Measurements from ENCODE around the gene INTS4.

DNA sequence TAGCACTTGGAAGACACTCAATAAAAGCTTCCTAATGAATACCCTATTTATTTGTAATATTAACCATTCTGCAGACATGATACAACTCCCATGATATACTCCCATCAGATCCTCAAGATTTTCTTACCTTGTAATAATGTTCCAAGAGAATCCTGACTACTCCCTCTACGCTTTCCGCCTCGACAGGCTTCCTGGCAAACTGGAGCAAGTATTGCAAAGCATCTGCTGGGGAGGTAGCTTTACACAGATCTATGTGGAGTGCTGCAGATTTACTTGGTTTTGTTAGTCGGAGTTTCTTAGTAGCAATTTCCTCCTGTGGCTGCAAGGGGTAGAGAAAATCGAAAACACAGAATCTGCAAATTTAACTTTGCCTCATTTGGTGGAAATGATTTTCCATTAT lies 3.5 kb downstream of the INTS4 start:
- no peak for TF ChIP-seq POLR2A (IDR thresholded peaks at IDR 0.05)
- TF ChIP-seq, protein P1, sequence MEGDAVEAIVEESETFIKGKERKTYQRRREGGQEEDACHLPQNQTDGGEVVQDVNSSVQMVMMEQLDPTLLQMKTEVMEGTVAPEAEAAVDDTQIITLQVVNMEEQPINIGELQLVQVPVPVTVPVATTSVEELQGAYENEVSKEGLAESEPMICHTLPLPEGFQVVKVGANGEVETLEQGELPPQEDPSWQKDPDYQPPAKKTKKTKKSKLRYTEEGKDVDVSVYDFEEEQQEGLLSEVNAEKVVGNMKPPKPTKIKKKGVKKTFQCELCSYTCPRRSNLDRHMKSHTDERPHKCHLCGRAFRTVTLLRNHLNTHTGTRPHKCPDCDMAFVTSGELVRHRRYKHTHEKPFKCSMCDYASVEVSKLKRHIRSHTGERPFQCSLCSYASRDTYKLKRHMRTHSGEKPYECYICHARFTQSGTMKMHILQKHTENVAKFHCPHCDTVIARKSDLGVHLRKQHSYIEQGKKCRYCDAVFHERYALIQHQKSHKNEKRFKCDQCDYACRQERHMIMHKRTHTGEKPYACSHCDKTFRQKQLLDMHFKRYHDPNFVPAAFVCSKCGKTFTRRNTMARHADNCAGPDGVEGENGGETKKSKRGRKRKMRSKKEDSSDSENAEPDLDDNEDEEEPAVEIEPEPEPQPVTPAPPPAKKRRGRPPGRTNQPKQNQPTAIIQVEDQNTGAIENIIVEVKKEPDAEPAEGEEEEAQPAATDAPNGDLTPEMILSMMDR (IDR thresholded peaks at IDR 0.05) = no peak
